ENCODE measurements around the gene CLEC1B.

- no peak for TF ChIP-seq CTCF (IDR thresholded peaks at IDR 0.05)
- no peak for TF ChIP-seq POLR2A (IDR thresholded peaks at IDR 0.05)
Observed at GRCh38 chr12:10031321-10031720, 32.4 kb upstream of the CLEC1B start.
